Psoas muscle (tissue), 8 donors: ENCODE data around the gene TBRG4. TPM values are rescaled to one million over a fixed set of nuclear protein-coding genes. Genes with fewer than 3 reads are reported as not detected.

Experiments used
- ATAC-seq, 4 donors: fragments of 200-7000 bp; cut with Tn5 transposase; one replicate each; pipeline ENCODE4 v1.9.1; 2020; ENCODE audit warnings: moderate library complexity in 3 of 4, mild to moderate bottlenecking in 2 of 4
- DNase-seq, 2 donors: peaks; one replicate each; pipeline ENCODE4 v3.0.0-alpha.2; 2020
- H3K27ac ChIP-seq: fragments of 200-600 bp; one replicate; pipeline ENCODE4 v1.8.0; 2022
- H3K27me3 ChIP-seq, 3 donors: fragments of 200-600 bp in 1 of 3; one replicate each; pipeline versions ENCODE4 v1.6.1 to v1.8.0; 2013 to 2022; ENCODE audit warnings: low read length in 2 of 3, mild to moderate bottlenecking in 2 of 3, moderate library complexity in 1 of 3; ENCODE audit not compliant: insufficient read depth in 3 of 3
- H3K36me3 ChIP-seq, 2 donors: fragments of 200-600 bp in 1 of 2; one replicate each; pipeline versions ENCODE4 v1.6.1 to v1.8.0; 2013 to 2022; ENCODE audit warnings: low read depth in 1 of 2, mild to moderate bottlenecking in 1 of 2, moderate library complexity in 1 of 2; ENCODE audit not compliant: insufficient read depth in 1 of 2
- H3K4me1 ChIP-seq: fragments of 200-600 bp; one replicate; pipeline ENCODE4 v1.8.0; 2022
- H3K4me3 ChIP-seq: fragments of 200-600 bp; one replicate; pipeline ENCODE4 v1.8.0; 2022; ENCODE audit warnings: mild to moderate bottlenecking
- H3K9me3 ChIP-seq: fragments of 200-600 bp; one replicate; pipeline ENCODE4 v1.8.0; 2022
- WGBS, 3 donors: extraction: QIAGEN DNeasy Blood & Tissue Kit; methylation state at CpG; one replicate each; pipeline versions ENCODE4 v1.1.6 to v1.1.7; 2013; 5-methylcytosine and 5-hydroxymethylcytosine counted together
- intact Hi-C, 2 donors: fragments of 100-400 bp; cut with DNase I; formaldehyde crosslinking; loops; one replicate each; pipeline versions ENCODE4 v1.11.0 to v1.14.2; 2022
- long read RNA-seq, 2 donors: library from polyadenylated mRNA; unstranded; transcript quantifications; one replicate each; pipeline ENCODE4 v2.0.0, GENCODE V29; 2021
- polyA plus RNA-seq, 3 donors: library from polyadenylated mRNA; stranded (reverse); fragments of 200-250 nt; gene quantifications; one replicate each; pipeline ENCODE4 v1.2.3, GENCODE V29; 2013
- total RNA-seq, 4 donors: library from RNA; stranded (reverse); fragmentation: NEBNext Ultra II Directional in 2 of 4; extraction: Animal tissue kit (Norgen Biotek cat#: 25700) in 2 of 4; gene quantifications; one replicate each; pipeline versions ENCODE4 v1.2.1 to v1.2.4, GENCODE V29; 2021 to 2023
- TF ChIP-seq, protein P1 (sequence below): fragments of 200-600 bp; IDR thresholded peaks from one replicate; pipeline ENCODE4 v1.8.0; 2022; ENCODE audit warnings: antibody characterized with exemption
- donor health status: healthy with polysubstance abuse.
- donor health status: DM: no; HTN: no; CAD: no; lungs with moderate emphysema.
- donor health status: Bipolar disorder and iron deficiency.
- donor health status: healthy.
- donor health status: DM: yes; HTN: yes; CAD: no.
- donor health status: DM: no; HTN: no; CAD: no.
- donor health status: DM: no; HTN: no; CAD: no.
- donor health status: DM: yes; HTN: yes; CAD: no.

Gene TBRG4
- 100 to 1,000 TPM in 1 of 4 donors, 10 to 100 TPM in 3; 70.9 to 127 (median 84.1) TPM for total RNA-seq
- polyA plus RNA-seq, result 100 to 1,000 TPM in 2 of 3 donors, 10 to 100 TPM in 1; 90.4 to 195 (median 130) TPM
- long read RNA-seq, donor 1, transcript TBRG4-201 (11 exons, 2,243 nt), result major isoform, 49 of 122 reads
- long read RNA-seq, donor 1, transcript TBRG4-203 (9 exons, 2,225 nt), result minor isoform, 6 of 122 reads
- long read RNA-seq, donor 1, partial matches to known transcripts, result 18 of 122 reads
- long read RNA-seq, donor 1, other reads (novel, unspliced or antisense), result 44 of 122 reads
- long read RNA-seq, donor 2, transcript TBRG4-201 (11 exons, 2,243 nt), result major isoform, 97 of 226 reads
- long read RNA-seq, donor 2, transcript TBRG4-202 (9 exons, 1,917 nt), result minor isoform, 23 of 226 reads
- long read RNA-seq, donor 2, partial matches to known transcripts, result 20 of 226 reads
- long read RNA-seq, donor 2, other reads (novel, unspliced or antisense), result 79 of 226 reads

DNA sequence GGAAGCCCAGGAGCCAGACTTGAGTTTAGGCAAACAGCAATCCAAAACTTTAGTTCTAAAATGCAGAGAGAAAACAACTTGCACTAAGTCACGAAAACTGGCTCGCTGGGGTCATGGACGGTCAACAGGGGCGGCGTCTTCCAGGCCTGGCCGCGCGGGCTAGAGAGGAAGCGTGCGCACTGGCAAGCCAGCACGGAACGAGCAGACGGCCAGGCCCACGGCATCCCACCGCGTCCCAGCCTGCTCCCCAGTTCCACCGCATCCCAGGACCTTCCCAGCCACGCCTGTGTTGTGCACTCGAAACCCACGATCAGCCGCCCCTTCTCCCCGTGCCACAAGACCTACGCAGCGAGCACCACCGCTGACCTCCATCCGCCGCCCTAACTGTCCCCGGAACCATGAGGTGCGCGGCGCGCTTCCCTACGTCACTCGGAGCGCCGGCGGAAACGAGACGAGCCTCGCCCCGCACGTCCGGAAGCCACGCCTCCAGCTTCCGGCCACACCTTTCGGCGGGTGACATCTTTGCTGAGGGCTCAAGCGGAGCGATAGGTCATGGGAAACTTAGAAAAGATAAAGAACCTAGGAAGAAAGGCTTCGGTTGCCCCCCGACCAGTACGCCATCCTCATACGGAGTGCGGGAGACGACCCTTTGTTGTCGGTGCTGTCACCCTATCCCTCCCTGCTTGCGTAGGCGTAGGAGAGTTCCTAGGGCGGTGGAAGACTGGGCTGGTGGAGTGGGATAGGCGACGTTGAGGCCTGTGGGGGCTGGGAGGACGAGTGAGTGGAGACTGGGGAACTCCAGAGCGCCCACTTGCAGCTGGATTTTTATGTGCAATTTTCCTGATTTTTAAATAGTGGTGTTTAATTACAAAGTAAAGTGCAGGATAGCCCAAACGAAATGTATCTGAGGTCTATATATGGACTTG lies at the start of gene TBRG4:
Gene TBRG4 (minus strand): TSS at position 400 of the 926 bp plus-strand sequence. CDS start 2,460 bp downstream, outside the sequence.
- WGBS, 3 donors, result 0% methylated on average over 62 to 64 of the region's 64 CpGs

DNA sequence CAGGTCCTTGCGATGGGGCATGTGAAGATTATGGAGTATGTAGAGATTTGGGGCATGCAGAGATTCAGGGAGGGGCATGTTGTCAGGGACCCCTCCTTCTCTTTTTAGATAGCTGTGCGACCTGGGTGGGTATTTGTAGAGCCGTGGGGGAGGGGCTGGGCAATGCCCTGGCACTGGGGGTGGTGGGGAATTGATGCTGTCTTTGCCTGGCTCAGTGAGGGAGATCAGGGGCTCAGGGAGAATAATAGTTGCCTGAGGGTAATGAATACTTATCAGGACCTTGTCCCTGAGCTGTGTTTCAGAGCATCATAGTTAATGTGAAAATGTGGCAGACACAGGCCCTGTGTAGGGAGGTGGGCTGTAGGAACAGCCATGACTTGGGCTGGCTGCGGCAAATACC lies 49.6 kb upstream of the TBRG4 start:
- ATAC-seq (no peak), DNase-seq (no peak)
- Histone ChIP-seq H3K36me3 (no peaks in the 10 kb centered on the region), H3K4me3 (no peak overlapping the region), H3K9me3 (no peaks in the 10 kb centered on the region), H3K27me3 (peaks cover 0 to 14% (median 4%) of the 10 kb centered on the region in 3 donors), H3K4me1 (no peaks in the 10 kb centered on the region), H3K27ac (no peak overlapping the region)
- 79 to 89% (median 80%) methylated on average over 4 of the region's 4 CpGs for WGBS, 3 donors
- TF ChIP-seq, protein P1, sequence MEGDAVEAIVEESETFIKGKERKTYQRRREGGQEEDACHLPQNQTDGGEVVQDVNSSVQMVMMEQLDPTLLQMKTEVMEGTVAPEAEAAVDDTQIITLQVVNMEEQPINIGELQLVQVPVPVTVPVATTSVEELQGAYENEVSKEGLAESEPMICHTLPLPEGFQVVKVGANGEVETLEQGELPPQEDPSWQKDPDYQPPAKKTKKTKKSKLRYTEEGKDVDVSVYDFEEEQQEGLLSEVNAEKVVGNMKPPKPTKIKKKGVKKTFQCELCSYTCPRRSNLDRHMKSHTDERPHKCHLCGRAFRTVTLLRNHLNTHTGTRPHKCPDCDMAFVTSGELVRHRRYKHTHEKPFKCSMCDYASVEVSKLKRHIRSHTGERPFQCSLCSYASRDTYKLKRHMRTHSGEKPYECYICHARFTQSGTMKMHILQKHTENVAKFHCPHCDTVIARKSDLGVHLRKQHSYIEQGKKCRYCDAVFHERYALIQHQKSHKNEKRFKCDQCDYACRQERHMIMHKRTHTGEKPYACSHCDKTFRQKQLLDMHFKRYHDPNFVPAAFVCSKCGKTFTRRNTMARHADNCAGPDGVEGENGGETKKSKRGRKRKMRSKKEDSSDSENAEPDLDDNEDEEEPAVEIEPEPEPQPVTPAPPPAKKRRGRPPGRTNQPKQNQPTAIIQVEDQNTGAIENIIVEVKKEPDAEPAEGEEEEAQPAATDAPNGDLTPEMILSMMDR, result no peak
- intact Hi-C loops, result no loop called here

More for the DNA sequence above, at the start of gene TBRG4:
- intact Hi-C loops, result loop anchor here (5.0 kb wide), 2 partner anchors 109 to 124 kb away; partner anchors contain the start of gene CCM2 (in 2 of the 2)
- peak within 1 kb of the TSS; percentile 90 for H3K4me3 ChIP-seq
- H3K36me3 ChIP-seq, result peaks cover 9 to 28% of the 10 kb centered on the region in 2 donors
- H3K27ac ChIP-seq, result peak within 1 kb of the TSS; percentile 95
- peak; percentile 97 to 98 for DNase-seq
- no peaks in the 10 kb centered on the region for H3K27me3 ChIP-seq
- TF ChIP-seq, protein P1, result peak; percentile 35
- H3K9me3 ChIP-seq, result no peaks in the 10 kb centered on the region
- H3K4me1 ChIP-seq, result peaks cover 26% of the 10 kb centered on the region
- peak; percentile 99 for ATAC-seq

DNA sequence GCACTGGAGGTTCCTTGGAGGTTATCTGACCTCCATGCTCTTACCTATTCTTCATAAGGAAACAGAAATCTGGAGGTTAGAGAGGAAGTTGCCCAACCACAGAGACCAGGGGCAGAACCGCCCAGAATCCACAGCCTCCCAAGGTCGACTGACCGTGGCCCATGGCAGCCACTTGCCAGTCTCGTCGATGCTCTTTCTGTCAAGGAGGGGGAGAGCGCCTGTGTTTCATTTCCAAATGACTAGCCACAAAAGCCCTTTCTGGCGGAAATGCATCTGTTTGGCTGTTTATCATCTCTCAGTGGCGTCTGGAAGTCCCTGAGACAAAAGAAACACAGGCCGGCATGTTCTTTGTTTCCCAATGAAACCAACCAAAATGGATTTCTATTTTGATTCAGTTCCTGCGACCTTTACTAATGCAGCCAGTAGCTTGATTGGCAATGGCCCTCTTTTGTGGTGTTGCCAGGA lies 49.0 kb upstream of the TBRG4 start:
- peak in 1 of 2 donors; percentile 14 for DNase-seq
- Histone ChIP-seq H3K4me1 (no peaks in the 10 kb centered on the region), H3K27ac (no peak overlapping the region), H3K27me3 (peaks cover 0 to 14% (median 4%) of the 10 kb centered on the region in 3 donors), H3K4me3 (peak overlapping the region; percentile 18), H3K36me3 (no peaks in the 10 kb centered on the region), H3K9me3 (no peaks in the 10 kb centered on the region)
- 38 to 41% (median 38%) methylated on average over 10 of the region's 10 CpGs for WGBS, 3 donors
- no peak for ATAC-seq
- TF ChIP-seq, protein P1, result no peak
- intact Hi-C loops, result no loop called here

DNA sequence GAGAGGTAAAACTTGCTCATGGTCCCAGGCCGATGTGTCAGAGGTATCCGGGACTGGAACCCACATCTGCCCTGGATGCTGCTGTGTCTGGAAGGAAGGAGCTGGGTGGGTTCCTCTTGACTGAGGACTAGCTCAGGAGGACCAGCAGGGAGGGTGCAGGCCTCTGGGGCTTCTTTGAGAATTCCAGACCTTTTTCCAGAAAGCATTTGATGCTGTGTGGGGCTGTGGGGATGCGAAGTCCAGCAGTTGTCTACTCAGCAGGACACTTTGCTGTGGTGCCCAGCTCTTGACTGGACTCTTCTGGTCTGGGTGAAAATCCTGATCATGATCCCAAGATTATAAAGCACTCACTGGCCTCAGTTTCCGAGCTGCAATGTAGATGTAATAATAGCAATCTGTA lies 47.8 kb upstream of the TBRG4 start:
- Histone ChIP-seq H3K9me3 (no peaks in the 10 kb centered on the region), H3K4me1 (no peaks in the 10 kb centered on the region), H3K27ac (no peak overlapping the region), H3K36me3 (no peaks in the 10 kb centered on the region), H3K27me3 (peaks cover 0 to 14% (median 4%) of the 10 kb centered on the region in 3 donors), H3K4me3 (peak overlapping the region; percentile 60)
- TF ChIP-seq, protein P1, result no peak
- ATAC-seq (no peak), DNase-seq (peak in 1 of 2 donors; percentile 28)
- WGBS, 3 donors, result 81 to 95% (median 92%) methylated on average over 4 of the region's 4 CpGs
- intact Hi-C loops, result loop anchor here in 1 of 2 donors (10.0 kb wide), 1 partner anchor 696 kb away; no protein-coding TSS in a partner anchor
